Measurements from ENCODE around the gene ARMC8. TPM values are rescaled to one million over a fixed set of nuclear protein-coding genes. Genes with fewer than 3 reads are reported as not detected.

Gene ARMC8
- total RNA-seq, 6 experiments from 2014 or later, result 15.5 to 24.6 (median 18.6) TPM

DNA sequence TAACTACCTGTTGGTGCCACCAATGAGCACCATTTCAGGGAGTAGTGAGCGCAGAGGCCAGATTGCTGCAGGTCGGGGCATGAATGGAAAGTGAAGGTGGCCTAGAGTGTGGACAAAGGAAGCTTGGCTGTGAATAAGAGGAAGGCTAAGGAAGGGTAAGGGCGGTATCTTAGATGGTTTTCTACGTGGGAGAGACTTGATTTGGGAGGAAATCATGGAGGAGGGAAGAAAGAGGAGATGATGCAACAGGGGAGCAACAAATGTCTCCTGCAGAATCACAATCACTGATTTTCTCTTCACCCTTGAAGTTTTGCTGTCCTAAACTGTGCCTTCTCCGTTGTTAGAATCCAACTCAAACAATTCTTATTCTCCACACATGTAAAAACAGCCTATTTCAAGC lies 120.8 kb downstream of the ARMC8 start:
- Histone ChIP-seq H3K36me3 (no peaks in the 10 kb centered on the region), H3K27me3 (no peaks in the 10 kb centered on the region), H3K4me1 (no peaks in the 10 kb centered on the region), H3K27ac (no peak overlapping the region), H3K4me3 (no peak overlapping the region), H3K9me3 (peaks cover 0 to 10% (median 0%) of the 10 kb centered on the region in 4 donors)
- TF ChIP-seq, protein P1, sequence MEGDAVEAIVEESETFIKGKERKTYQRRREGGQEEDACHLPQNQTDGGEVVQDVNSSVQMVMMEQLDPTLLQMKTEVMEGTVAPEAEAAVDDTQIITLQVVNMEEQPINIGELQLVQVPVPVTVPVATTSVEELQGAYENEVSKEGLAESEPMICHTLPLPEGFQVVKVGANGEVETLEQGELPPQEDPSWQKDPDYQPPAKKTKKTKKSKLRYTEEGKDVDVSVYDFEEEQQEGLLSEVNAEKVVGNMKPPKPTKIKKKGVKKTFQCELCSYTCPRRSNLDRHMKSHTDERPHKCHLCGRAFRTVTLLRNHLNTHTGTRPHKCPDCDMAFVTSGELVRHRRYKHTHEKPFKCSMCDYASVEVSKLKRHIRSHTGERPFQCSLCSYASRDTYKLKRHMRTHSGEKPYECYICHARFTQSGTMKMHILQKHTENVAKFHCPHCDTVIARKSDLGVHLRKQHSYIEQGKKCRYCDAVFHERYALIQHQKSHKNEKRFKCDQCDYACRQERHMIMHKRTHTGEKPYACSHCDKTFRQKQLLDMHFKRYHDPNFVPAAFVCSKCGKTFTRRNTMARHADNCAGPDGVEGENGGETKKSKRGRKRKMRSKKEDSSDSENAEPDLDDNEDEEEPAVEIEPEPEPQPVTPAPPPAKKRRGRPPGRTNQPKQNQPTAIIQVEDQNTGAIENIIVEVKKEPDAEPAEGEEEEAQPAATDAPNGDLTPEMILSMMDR (IDR thresholded peaks at IDR 0.05), result no peak
- no peak for TF ChIP-seq POLR2A (IDR thresholded peaks at IDR 0.05)
- ATAC-seq, result no peak
- no peak for DNase-seq
- WGBS (ENCODE audit: insufficient coverage, low coverage, low lambda C conversion rate, missing lambda C conversion rate), result 62% methylated on average over 5 of the region's 5 CpGs
- intact Hi-C loops (cut with DNase I), result no loop called here

DNA sequence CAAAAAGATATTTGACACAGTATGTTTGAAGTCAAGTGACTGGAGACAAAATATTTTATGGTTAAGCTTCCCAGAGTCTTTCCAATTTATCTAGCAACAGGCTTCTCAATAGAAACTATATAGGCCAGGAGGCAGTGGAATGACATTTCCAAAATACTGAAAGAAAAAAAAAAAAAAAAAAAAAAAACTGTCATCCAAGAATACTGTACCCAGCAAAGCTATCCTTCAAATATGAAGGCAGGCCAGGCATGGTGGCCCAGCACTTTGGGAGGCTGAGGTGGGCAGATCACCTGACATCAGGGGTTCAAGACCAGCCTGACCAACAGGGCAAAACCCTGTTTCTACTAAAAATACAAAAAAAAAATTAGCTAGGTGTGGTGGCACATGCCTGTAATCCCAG lies 121.7 kb downstream of the ARMC8 start:
- intact Hi-C loops (cut with DNase I), result no loop called here
- no peak overlapping the region for H3K4me3 ChIP-seq
- no peak for TF ChIP-seq POLR2A (IDR thresholded peaks at IDR 0.05)
- TF ChIP-seq, protein P1 (IDR thresholded peaks at IDR 0.05), result no peak
- DNase-seq (no peak), ATAC-seq (no peak)
- no peaks in the 10 kb centered on the region for H3K4me1 ChIP-seq
- H3K9me3 ChIP-seq, result peaks cover 0 to 10% (median 0%) of the 10 kb centered on the region in 4 donors
- H3K36me3 ChIP-seq, result no peaks in the 10 kb centered on the region
- H3K27ac ChIP-seq, result no peak overlapping the region
- no peaks in the 10 kb centered on the region for H3K27me3 ChIP-seq

DNA sequence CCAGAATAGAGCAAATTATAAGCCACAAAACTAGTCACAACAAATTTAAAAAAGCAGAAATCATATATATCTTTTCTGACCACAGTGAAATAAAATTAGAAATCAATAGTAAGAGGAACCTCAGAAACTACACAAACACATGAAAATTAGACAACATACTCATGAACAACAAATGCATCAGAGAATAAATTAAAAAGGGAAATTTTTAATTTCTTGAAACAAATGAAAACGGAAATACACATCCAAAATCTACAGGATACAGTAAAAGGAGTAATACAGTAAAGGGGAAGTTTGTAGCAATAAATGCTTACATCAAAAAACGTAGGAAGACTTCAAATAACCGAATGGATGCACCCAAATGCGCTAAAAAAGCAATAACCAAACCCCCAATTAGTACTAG lies 123.4 kb downstream of the ARMC8 start:
- H3K4me1 ChIP-seq, result no peaks in the 10 kb centered on the region
- H3K4me3 ChIP-seq, result no peak overlapping the region
- WGBS (ENCODE audit: insufficient coverage, low coverage, low lambda C conversion rate, missing lambda C conversion rate), result 41% methylated on average over 3 of the region's 4 CpGs
- H3K27me3 ChIP-seq, result no peaks in the 10 kb centered on the region
- H3K36me3 ChIP-seq, result no peaks in the 10 kb centered on the region
- intact Hi-C loops (cut with DNase I), result no loop called here
- TF ChIP-seq, protein P1 (IDR thresholded peaks at IDR 0.05), result no peak
- TF ChIP-seq POLR2A (IDR thresholded peaks at IDR 0.05), result no peak
- ATAC-seq, result no peak
- no peak overlapping the region for H3K27ac ChIP-seq
- DNase-seq, result no peak
- peaks cover 0 to 10% (median 0%) of the 10 kb centered on the region in 4 donors for H3K9me3 ChIP-seq

DNA sequence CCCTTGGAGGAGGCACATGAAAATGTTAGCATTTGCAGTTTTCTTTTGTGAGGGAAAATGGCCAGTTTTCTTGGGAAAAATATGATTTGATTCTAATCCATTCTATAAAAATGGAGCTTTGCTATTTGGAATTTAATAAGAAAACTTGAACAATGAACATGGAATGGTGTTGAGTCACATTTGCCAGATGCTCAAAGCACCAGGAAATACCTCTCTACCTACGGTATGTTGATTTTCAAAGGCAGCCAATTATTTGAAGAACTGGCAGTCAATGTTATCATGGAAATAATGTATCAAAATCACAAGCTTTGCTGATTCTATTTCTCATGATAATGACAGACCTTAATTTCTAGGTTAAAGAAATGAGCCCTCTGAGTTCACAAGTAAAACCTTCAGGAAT lies 127.7 kb downstream of the ARMC8 start:
- 71% methylated on average over 1 of the region's 1 CpG for WGBS (ENCODE audit: insufficient coverage, low coverage, low lambda C conversion rate, missing lambda C conversion rate)
- DNase-seq, result no peak
- no peaks in the 10 kb centered on the region for H3K36me3 ChIP-seq
- H3K27ac ChIP-seq, result no peak overlapping the region
- no peak for TF ChIP-seq POLR2A (IDR thresholded peaks at IDR 0.05)
- TF ChIP-seq, protein P1 (IDR thresholded peaks at IDR 0.05), result no peak
- no peaks in the 10 kb centered on the region for H3K9me3 ChIP-seq
- H3K4me1 ChIP-seq, result no peaks in the 10 kb centered on the region
- no peaks in the 10 kb centered on the region for H3K27me3 ChIP-seq
- intact Hi-C loops (cut with DNase I), result no loop called here
- no peak for ATAC-seq
- no peak overlapping the region for H3K4me3 ChIP-seq

DNA sequence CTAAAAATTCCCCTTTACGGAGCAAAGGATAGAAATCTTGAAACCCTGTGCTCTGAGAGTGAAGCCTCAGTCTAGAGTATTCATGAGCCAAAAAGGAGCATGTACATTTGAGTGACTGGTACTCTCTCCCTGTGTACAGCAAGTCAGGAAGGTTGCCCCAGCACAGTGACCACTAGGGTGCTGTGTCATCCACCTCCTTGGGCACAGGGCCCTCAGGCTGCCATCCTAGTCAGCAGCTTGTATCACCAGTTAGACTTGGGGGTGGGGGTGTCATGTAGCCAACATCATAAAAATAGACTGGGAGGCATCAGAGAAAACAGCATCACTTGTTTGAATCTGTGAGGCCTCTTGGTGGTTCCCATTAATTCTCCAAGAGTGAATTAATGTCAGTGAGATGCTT lies 130.6 kb downstream of the ARMC8 start:
- 92% methylated on average over 1 of the region's 1 CpG for whole genome bisulfite sequencing (ENCODE audit: insufficient coverage, low coverage, low lambda C conversion rate, missing lambda C conversion rate)

More for the DNA sequence above, 130.6 kb downstream of the ARMC8 start:
- H3K36me3 ChIP-seq, result no peaks in the 10 kb centered on the region
- no peaks in the 10 kb centered on the region for H3K27me3 ChIP-seq
- no peak overlapping the region for H3K27ac ChIP-seq
- DNase-seq (no peak), ATAC-seq (no peak)
- no peaks in the 10 kb centered on the region for H3K4me1 ChIP-seq
- H3K9me3 ChIP-seq, result no peaks in the 10 kb centered on the region
- intact Hi-C loops (cut with DNase I), result no loop called here
- TF ChIP-seq POLR2A (IDR thresholded peaks at IDR 0.05), result no peak
- TF ChIP-seq, protein P1 (IDR thresholded peaks at IDR 0.05), result no peak
- H3K4me3 ChIP-seq, result no peak overlapping the region
